Embryonic facial prominence (tissue), 1 donor: Measurements from ENCODE around the gene RAD9B.
"Not testable (repeated sequence)": the region's sequence is repeated elsewhere in the genome, so short reads cannot be mapped to it uniquely, and the experiment has no call there.

Source experiments
- DNase-seq: peaks from one replicate; pipeline ENCODE4 v3.0.0-alpha.2; 2016; ENCODE audit errors: extremely low spot score

The RAD9B gene

GRCh38 chr12:110501752-110502738, at the start of gene RAD9B, which contains the start of gene VPS29:
Gene RAD9B, plus strand, starts transcription at chr12:110502331. Its CDS starts 7 bp downstream, at chr12:110502338.
Gene VPS29, minus strand, starts transcription at chr12:110502111. Its CDS starts 60 bp downstream, at chr12:110502051.
- DNase-seq = peak; percentile 97

GRCh38 chr12:110453569-110454296, 48.4 kb upstream of the RAD9B start:
- no peak for DNase-seq

GRCh38 chr12:110458756-110459155, 43.4 kb upstream of the RAD9B start:
- no peak for DNase-seq

GRCh38 chr12:110461189-110461588, 40.9 kb upstream of the RAD9B start:
- not testable (repeated sequence) for DNase-seq

- DNase-seq = no peak
These were observed 37.1 kb upstream of the RAD9B start for GRCh38 chr12:110465024-110465423.

- DNase-seq = not testable (repeated sequence)
These were observed 36.4 kb upstream of the RAD9B start for GRCh38 chr12:110465765-110466164.

- DNase-seq = no peak
These were observed 35.3 kb upstream of the RAD9B start for GRCh38 chr12:110466791-110467190.

GRCh38 chr12:110467847-110468213, 34.3 kb upstream of the RAD9B start:
- no peak for DNase-seq

- DNase-seq = peak; percentile 98
These were observed 33.7 kb upstream of the RAD9B start, which contains the start of the genes FAM216A and GPN3 for GRCh38 chr12:110468214-110469048. Gene FAM216A, plus strand, starts transcription at chr12:110468845. Its CDS starts 31 bp downstream, at chr12:110468876. Gene GPN3, minus strand, starts transcription at chr12:110468257. Its CDS starts 54 bp downstream, at chr12:110468203.

- no peak for DNase-seq
These were observed 26.7 kb upstream of the RAD9B start for GRCh38 chr12:110475426-110475825.

GRCh38 chr12:110498984-110499706, 3.0 kb upstream of the RAD9B start:
- no peak for DNase-seq

GRCh38 chr12:110501399-110501751, 756 bp upstream of the RAD9B start:
- no peak for DNase-seq

GRCh38 chr12:110503432-110503831, 1.3 kb downstream of the RAD9B start:
- DNase-seq = no peak

- DNase-seq = no peak
These were observed 3.2 kb downstream of the RAD9B start for GRCh38 chr12:110505332-110505731.

GRCh38 chr12:110508071-110508586, 6.0 kb downstream of the RAD9B start:
- DNase-seq = no peak

- no peak for DNase-seq
These were observed 11.7 kb downstream of the RAD9B start for GRCh38 chr12:110513842-110514241.

- no peak for DNase-seq
These were observed 12.2 kb downstream of the RAD9B start for GRCh38 chr12:110514363-110514762.

GRCh38 chr12:110516995-110517394, 14.9 kb downstream of the RAD9B start:
- no peak for DNase-seq

GRCh38 chr12:110518014-110518413, 15.9 kb downstream of the RAD9B start:
- DNase-seq = not testable (repeated sequence)

GRCh38 chr12:110520876-110521712, 19.0 kb downstream of the RAD9B start:
- DNase-seq = not testable (repeated sequence)
